CD4-positive, alpha-beta T cell (primary cell): ENCODE measurements around the gene TBC1D19. TPM values are rescaled to one million over a fixed set of nuclear protein-coding genes. Genes with fewer than 3 reads are reported as not detected.

Experiments used
- ATAC-seq: fragments of 200-7000 bp; cut with Tn5 transposase; one replicate; pipeline ENCODE4 v1.10.0; 2022; ENCODE audit warnings: mild to moderate bottlenecking; ENCODE audit not compliant: poor library complexity
- CTCF ChIA-PET: fragments of 350-600 bp; sonication (Branson Sonifier 250); formaldehyde crosslinking; loops from one replicate; lab custom pipeline; 2021; ENCODE audit warnings: antibody characterized with exemption, inconsistent platforms; lab: Charles Lee
- POLR2A ChIA-PET: fragments of 350-600 bp; sonication (Branson Sonifier 250); formaldehyde crosslinking; loops from one replicate; lab custom pipeline; 2021; ENCODE audit warnings: antibody characterized with exemption, inconsistent platforms; lab: Charles Lee
- DNase-seq, 14 experiments: peaks; one replicate each; pipeline ENCODE4 v3.0.0-alpha.2; 2013 to 2020; ENCODE audit warnings: mixed read lengths in 2 of 14
- H3K27ac ChIP-seq, 2 donors: one replicate each; pipeline versions ENCODE4 v1.5.1 to v1.7.0; 2013; ENCODE audit warnings: low read length in 2 of 2, low read depth in 1 of 2, mild to moderate bottlenecking in 1 of 2
- H3K27me3 ChIP-seq, 2 experiments: 1 replicate in 1 of 2; 2 replicates in 1 of 2; pipeline versions ENCODE4 v1.6.1 to v1.7.0; 2013; ENCODE audit warnings: low read length in 2 of 2, control low read depth in 1 of 2, mild to moderate bottlenecking in 1 of 2, moderate library complexity in 1 of 2; ENCODE audit not compliant: insufficient read depth in 2 of 2, control insufficient read depth in 1 of 2
- H3K36me3 ChIP-seq: one replicate; pipeline ENCODE4 v1.6.1; 2013; ENCODE audit warnings: low read length, control low read depth; ENCODE audit not compliant: insufficient read depth
- H3K4me1 ChIP-seq: one replicate; pipeline ENCODE4 v1.6.1; 2013; ENCODE audit warnings: low read length, control low read depth; ENCODE audit not compliant: insufficient read depth
- H3K4me3 ChIP-seq: one replicate; pipeline ENCODE4 v1.5.1; 2013; ENCODE audit warnings: mild to moderate bottlenecking, low read length, moderate library complexity
- H3K9me3 ChIP-seq, 2 experiments: 1 replicate in 1 of 2; 2 replicates in 1 of 2; pipeline versions ENCODE4 v1.6.1 to v1.7.0; 2013; ENCODE audit warnings: low read length in 2 of 2, mild to moderate bottlenecking in 2 of 2, control low read depth in 1 of 2, moderate library complexity in 1 of 2; ENCODE audit not compliant: control insufficient read depth in 1 of 2, insufficient read depth in 1 of 2
- H3K27ac Mint-ChIP-seq: one replicate; pipeline ENCODE4 v1.8.0; 2020; ENCODE audit warnings: mixed read lengths
- H3K27me3 Mint-ChIP-seq: one replicate; pipeline ENCODE4 v1.8.0; 2021; ENCODE audit warnings: mixed read lengths
- H3K36me3 Mint-ChIP-seq: one replicate; pipeline ENCODE4 v1.8.0; 2021; ENCODE audit warnings: low read depth, mixed read lengths
- H3K4me1 Mint-ChIP-seq: one replicate; pipeline ENCODE4 v1.8.0; 2021; ENCODE audit warnings: low read depth, mixed read lengths
- H3K4me3 Mint-ChIP-seq: one replicate; pipeline ENCODE4 v1.8.0; 2020; ENCODE audit warnings: mild to moderate bottlenecking, mixed read lengths
- H3K9me3 Mint-ChIP-seq: one replicate; pipeline ENCODE4 v1.8.0; 2020; ENCODE audit warnings: mixed read lengths
- intact Hi-C, 2 experiments: fragments of 100-400 bp; cut with DNase I in 1 of 2; cut with micrococcal nuclease in 1 of 2; formaldehyde crosslinking; loops; one replicate each; pipeline versions ENCODE4 v1.15.1 to v1.9.0; 2023 to 2025; cut with DNase I, micrococcal nuclease
- total RNA-seq, 174 experiments: library from RNA in 2 of 174; stranded (reverse) in 2 of 174; gene quantifications; one replicate each; pipeline ENCODE4 v1.2.3 and lab custom pipeline; 2021 to 2026
- TF ChIP-seq, protein P1 (sequence below): fragments of 200-600 bp; IDR thresholded peaks from one replicate; pipeline ENCODE4 v1.8.0; 2022; ENCODE audit warnings: antibody characterized with exemption, mild to moderate bottlenecking

The TBC1D19 gene
- total RNA-seq, 2 experiments from 2014 or later, result 4.0 to 4.8 TPM

DNA sequence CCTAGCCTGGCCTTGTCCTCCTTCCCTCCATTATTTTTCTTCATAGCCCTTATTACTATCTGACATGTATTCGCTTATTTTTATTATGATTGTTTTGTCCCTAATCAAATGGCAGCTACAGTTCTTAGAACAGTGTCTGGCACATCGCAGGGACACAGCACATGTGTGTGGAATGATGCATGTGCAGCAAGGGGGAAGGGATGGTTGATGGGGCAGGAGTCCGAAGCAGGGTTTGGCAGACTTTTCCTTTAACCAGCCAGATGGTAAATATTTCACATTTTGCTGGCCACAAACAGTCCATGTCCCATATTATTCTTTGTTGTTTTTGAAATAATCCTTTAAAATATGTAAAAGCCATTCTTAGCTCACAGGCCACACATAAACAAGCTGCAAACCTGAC, 148.5 kb downstream of the TBC1D19 start:
- H3K9me3 ChIP-seq, result no peaks in the 10 kb centered on the region
- CTCF ChIA-PET, result interaction anchor here (0.6 kb wide), 1 partner anchor 129 kb away, joined by 4 read pairs; no protein-coding TSS in a partner anchor
- POLR2A ChIA-PET, result interaction anchor here (1.3 kb wide), 1 partner anchor 9 kb away, joined by 3 read pairs; no protein-coding TSS in a partner anchor

GRCh38 chr4:26736621-26737020, 152.7 kb downstream of the TBC1D19 start:
- Histone ChIP-seq H3K27me3 (no peaks in the 10 kb centered on the region), H3K27ac (no peak overlapping the region), H3K4me1 (no peaks in the 10 kb centered on the region), H3K4me3 (no peak overlapping the region), H3K9me3 (no peaks in the 10 kb centered on the region), H3K36me3 (no peaks in the 10 kb centered on the region)
- ChIA-PET CTCF (interaction anchor here (0.6 kb wide), 1 partner anchor 223 kb away, joined by 3 read pairs; no protein-coding TSS in a partner anchor), POLR2A (no interaction called here)
- DNase-seq (no peak), ATAC-seq (no peak)
- H3K36me3 Mint-ChIP-seq, result peaks cover 16% of the 10 kb centered on the region
- intact Hi-C loops, result no loop called here
- H3K27me3 Mint-ChIP-seq, result no peaks in the 10 kb centered on the region
- H3K9me3 Mint-ChIP-seq, result no peaks in the 10 kb centered on the region
- TF ChIP-seq, protein P1, sequence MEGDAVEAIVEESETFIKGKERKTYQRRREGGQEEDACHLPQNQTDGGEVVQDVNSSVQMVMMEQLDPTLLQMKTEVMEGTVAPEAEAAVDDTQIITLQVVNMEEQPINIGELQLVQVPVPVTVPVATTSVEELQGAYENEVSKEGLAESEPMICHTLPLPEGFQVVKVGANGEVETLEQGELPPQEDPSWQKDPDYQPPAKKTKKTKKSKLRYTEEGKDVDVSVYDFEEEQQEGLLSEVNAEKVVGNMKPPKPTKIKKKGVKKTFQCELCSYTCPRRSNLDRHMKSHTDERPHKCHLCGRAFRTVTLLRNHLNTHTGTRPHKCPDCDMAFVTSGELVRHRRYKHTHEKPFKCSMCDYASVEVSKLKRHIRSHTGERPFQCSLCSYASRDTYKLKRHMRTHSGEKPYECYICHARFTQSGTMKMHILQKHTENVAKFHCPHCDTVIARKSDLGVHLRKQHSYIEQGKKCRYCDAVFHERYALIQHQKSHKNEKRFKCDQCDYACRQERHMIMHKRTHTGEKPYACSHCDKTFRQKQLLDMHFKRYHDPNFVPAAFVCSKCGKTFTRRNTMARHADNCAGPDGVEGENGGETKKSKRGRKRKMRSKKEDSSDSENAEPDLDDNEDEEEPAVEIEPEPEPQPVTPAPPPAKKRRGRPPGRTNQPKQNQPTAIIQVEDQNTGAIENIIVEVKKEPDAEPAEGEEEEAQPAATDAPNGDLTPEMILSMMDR, result no peak
- H3K4me3 Mint-ChIP-seq, result no peak overlapping the region
- no peak overlapping the region for H3K27ac Mint-ChIP-seq
- no peaks in the 10 kb centered on the region for H3K4me1 Mint-ChIP-seq

More for the DNA sequence above, 148.5 kb downstream of the TBC1D19 start:
- H3K4me3 Mint-ChIP-seq, result no peak overlapping the region
- no peak overlapping the region for H3K27ac Mint-ChIP-seq
- H3K4me3 ChIP-seq, result no peak overlapping the region
- no peaks in the 10 kb centered on the region for H3K4me1 ChIP-seq
- H3K27ac ChIP-seq, result no peak overlapping the region
- TF ChIP-seq, protein P1, result no peak
- H3K9me3 Mint-ChIP-seq, result no peaks in the 10 kb centered on the region
- intact Hi-C loops, result no loop called here
- no peaks in the 10 kb centered on the region for H3K27me3 ChIP-seq
- no peaks in the 10 kb centered on the region for H3K4me1 Mint-ChIP-seq
- ATAC-seq (no peak), DNase-seq (no peak)
- no peaks in the 10 kb centered on the region for H3K27me3 Mint-ChIP-seq
- no peaks in the 10 kb centered on the region for H3K36me3 ChIP-seq
- H3K36me3 Mint-ChIP-seq, result peaks cover 9% of the 10 kb centered on the region

- no peak overlapping the region for H3K27ac ChIP-seq
- H3K36me3 ChIP-seq, result no peaks in the 10 kb centered on the region
- H3K4me3 Mint-ChIP-seq, result no peak overlapping the region
- no peak overlapping the region for H3K27ac Mint-ChIP-seq
- no peaks in the 10 kb centered on the region for H3K27me3 Mint-ChIP-seq
- TF ChIP-seq, protein P1, result no peak
- ATAC-seq, result no peak
- intact Hi-C loops, result no loop called here
- no peaks in the 10 kb centered on the region for H3K27me3 ChIP-seq
- ChIA-PET POLR2A (no interaction called here), CTCF (no interaction called here)
- H3K9me3 ChIP-seq, result no peaks in the 10 kb centered on the region
- H3K36me3 Mint-ChIP-seq, result peaks cover 23% of the 10 kb centered on the region
- H3K4me1 Mint-ChIP-seq, result no peaks in the 10 kb centered on the region
- no peak for DNase-seq
- no peak overlapping the region for H3K4me3 ChIP-seq
- H3K9me3 Mint-ChIP-seq, result no peaks in the 10 kb centered on the region
- no peaks in the 10 kb centered on the region for H3K4me1 ChIP-seq
These were observed 153.5 kb downstream of the TBC1D19 start for GRCh38 chr4:26737385-26737784.
